ENCODE results near the gene FUCA2. TPM values are rescaled to one million over a fixed set of nuclear protein-coding genes. Genes with fewer than 3 reads are reported as not detected.

FUCA2 gene
- total RNA-seq, 1 donor from 2014 or later: 19.4 TPM

- Histone ChIP-seq H3K36me3 (no peaks in the 10 kb centered on the region), H3K4me1 (no peaks in the 10 kb centered on the region), H3K4me3 (no peak overlapping the region), H3K27ac (no peak overlapping the region), H3K9me3 (no peaks in the 10 kb centered on the region), H3K27me3 (no peaks in the 10 kb centered on the region)
- no peak for DNase-seq (ENCODE audit: extremely low spot score in 2 of 2)
- intact Hi-C loops (cut with DNase I): no loop called here
- TF ChIP-seq POLR2AphosphoS5 (IDR thresholded peaks at IDR 0.05; ENCODE audit: insufficient read depth in 1 of 2, low read depth in 1 of 2) (no peak), CTCF (IDR thresholded peaks at IDR 0.05) (no peak), POLR2A (IDR thresholded peaks at IDR 0.05) (no peak)
These were observed 16.8 kb upstream of the FUCA2 start for GRCh38 chr6:143528164-143528811.

DNA sequence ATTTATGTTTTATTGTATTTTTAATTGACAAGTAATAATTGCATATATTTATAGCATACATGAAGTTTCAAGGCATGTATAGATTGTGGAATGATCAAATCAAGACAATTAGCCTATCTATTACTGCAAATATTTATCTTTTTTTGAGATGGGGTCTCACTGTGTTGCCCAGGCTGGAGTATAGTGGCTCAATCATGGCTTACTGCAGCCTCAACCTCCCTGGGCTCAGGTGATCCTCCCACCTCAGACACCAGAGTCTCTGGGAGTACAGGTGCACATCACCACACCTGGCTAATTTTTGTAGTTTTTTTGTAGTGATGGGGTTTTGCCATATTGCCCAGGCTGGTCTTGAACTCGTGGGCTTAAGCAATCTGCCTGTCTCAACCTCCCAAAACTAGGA lies 16.2 kb upstream of the FUCA2 start:
- H3K36me3 ChIP-seq: no peaks in the 10 kb centered on the region
- no peak for DNase-seq (ENCODE audit: extremely low spot score in 2 of 2)
- no peak overlapping the region for H3K4me3 ChIP-seq
- H3K27ac ChIP-seq: no peak overlapping the region
- no peaks in the 10 kb centered on the region for H3K4me1 ChIP-seq
- H3K9me3 ChIP-seq: no peaks in the 10 kb centered on the region
- intact Hi-C loops (cut with DNase I): no loop called here
- TF ChIP-seq POLR2AphosphoS5 (IDR thresholded peaks at IDR 0.05; ENCODE audit: insufficient read depth in 1 of 2, low read depth in 1 of 2) (no peak), CTCF (IDR thresholded peaks at IDR 0.05) (no peak), POLR2A (IDR thresholded peaks at IDR 0.05) (no peak)
- no peaks in the 10 kb centered on the region for H3K27me3 ChIP-seq

- no peak overlapping the region for H3K4me3 ChIP-seq
- no peak for TF ChIP-seq CTCF (IDR thresholded peaks at IDR 0.05)
- TF ChIP-seq POLR2AphosphoS5 (IDR thresholded peaks at IDR 0.05; ENCODE audit: insufficient read depth in 1 of 2, low read depth in 1 of 2): no peak
- no peak for TF ChIP-seq POLR2A (IDR thresholded peaks at IDR 0.05)
These were observed 13.8 kb upstream of the FUCA2 start for GRCh38 chr6:143525356-143525755.

GRCh38 chr6:143522039-143522600 lies 10.6 kb upstream of the FUCA2 start:
- no peaks in the 10 kb centered on the region for H3K4me1 ChIP-seq
- intact Hi-C loops (cut with DNase I): no loop called here
- TF ChIP-seq POLR2A (IDR thresholded peaks at IDR 0.05) (no peak), POLR2AphosphoS5 (IDR thresholded peaks at IDR 0.05; ENCODE audit: insufficient read depth in 1 of 2, low read depth in 1 of 2) (no peak), CTCF (IDR thresholded peaks at IDR 0.05) (no peak)
- H3K36me3 ChIP-seq: no peaks in the 10 kb centered on the region
- H3K4me3 ChIP-seq: no peak overlapping the region
- no peak for DNase-seq (ENCODE audit: extremely low spot score in 2 of 2)
- no peak overlapping the region for H3K27ac ChIP-seq
- no peaks in the 10 kb centered on the region for H3K9me3 ChIP-seq
- no peaks in the 10 kb centered on the region for H3K27me3 ChIP-seq

More at GRCh38 chr6:143525356-143525755, 13.8 kb upstream of the FUCA2 start:
- no peak overlapping the region for H3K27ac ChIP-seq
- no peaks in the 10 kb centered on the region for H3K4me1 ChIP-seq
- no peaks in the 10 kb centered on the region for H3K27me3 ChIP-seq
- H3K36me3 ChIP-seq: no peaks in the 10 kb centered on the region
- intact Hi-C loops (cut with DNase I): no loop called here
- no peak for DNase-seq (ENCODE audit: extremely low spot score in 2 of 2)
- no peaks in the 10 kb centered on the region for H3K9me3 ChIP-seq

DNA sequence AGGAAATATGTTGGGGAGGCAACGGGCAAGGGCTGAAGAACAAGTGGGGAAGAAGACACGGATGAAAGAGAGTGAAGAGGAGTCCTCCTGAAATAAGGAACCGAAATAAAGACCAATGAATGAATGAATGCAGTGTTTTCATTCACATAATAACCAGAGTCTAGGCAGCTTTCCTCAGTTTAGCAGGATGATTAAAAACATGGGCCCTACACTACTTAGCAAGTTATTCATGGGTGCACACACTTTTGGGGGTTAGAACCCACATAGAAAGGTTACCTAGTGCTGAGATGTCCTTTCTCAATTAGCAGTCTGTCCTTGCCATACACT lies 5.9 kb upstream of the FUCA2 start:
- no peak overlapping the region for H3K27ac ChIP-seq
- H3K27me3 ChIP-seq: no peaks in the 10 kb centered on the region
- H3K4me1 ChIP-seq: no peaks in the 10 kb centered on the region
- intact Hi-C loops (cut with DNase I): no loop called here
- H3K4me3 ChIP-seq: no peak overlapping the region
- H3K9me3 ChIP-seq: no peaks in the 10 kb centered on the region
- DNase-seq (ENCODE audit: extremely low spot score in 2 of 2): no peak
- no peaks in the 10 kb centered on the region for H3K36me3 ChIP-seq
- no peak for TF ChIP-seq CTCF (IDR thresholded peaks at IDR 0.05)
- TF ChIP-seq POLR2AphosphoS5 (IDR thresholded peaks at IDR 0.05; ENCODE audit: insufficient read depth in 1 of 2, low read depth in 1 of 2): no peak
- TF ChIP-seq POLR2A (IDR thresholded peaks at IDR 0.05): no peak

Data from vagina (tissue), 2 donors.